HG03095 (cell line): ENCODE measurements around the gene BPIFB6.
"Not testable (repeated sequence)": the region's sequence is repeated elsewhere in the genome, so short reads cannot be mapped to it uniquely, and the experiment has no call there.

Source experiments
- ATAC-seq: cut with Tn5 transposase; IDR thresholded peaks from one replicate; pipeline ENCODE4 v1.9.1; 2021; ENCODE audit warnings: moderate library complexity; ENCODE audit not compliant: unreplicated experiment

The BPIFB6 gene

GRCh38 chr20:33027769-33028751 lies 3.4 kb upstream of the BPIFB6 start:
- ATAC-seq: no peak

GRCh38 chr20:33028875-33029274 lies 2.6 kb upstream of the BPIFB6 start:
- ATAC-seq: no peak

- ATAC-seq: no peak
Observed at GRCh38 chr20:33030076-33030475, 1.4 kb upstream of the BPIFB6 start.

- ATAC-seq: no peak
Observed at GRCh38 chr20:33030569-33030968, 879 bp upstream of the BPIFB6 start.

GRCh38 chr20:33032555-33032954 lies 1.1 kb downstream of the BPIFB6 start:
- no peak for ATAC-seq

GRCh38 chr20:33033381-33033780 lies 1.9 kb downstream of the BPIFB6 start:
- ATAC-seq: no peak

- no peak for ATAC-seq
Observed at GRCh38 chr20:33034115-33034514, 2.7 kb downstream of the BPIFB6 start.

- no peak for ATAC-seq
Observed at GRCh38 chr20:33034901-33035492, 3.5 kb downstream of the BPIFB6 start.

GRCh38 chr20:33037456-33037855 lies 6.0 kb downstream of the BPIFB6 start:
- ATAC-seq: no peak

GRCh38 chr20:33038243-33038642 lies 6.8 kb downstream of the BPIFB6 start:
- no peak for ATAC-seq

GRCh38 chr20:33042430-33042829 lies 11.0 kb downstream of the BPIFB6 start:
- no peak for ATAC-seq

- no peak for ATAC-seq
Observed at GRCh38 chr20:33042983-33043730, 11.7 kb downstream of the BPIFB6 start.

GRCh38 chr20:33043731-33044181 lies 12.3 kb downstream of the BPIFB6 start:
- ATAC-seq: no peak

GRCh38 chr20:33045129-33045721 lies 13.8 kb downstream of the BPIFB6 start:
- ATAC-seq: not testable (repeated sequence)

- no peak for ATAC-seq
Observed at GRCh38 chr20:33046412-33046811, 15.0 kb downstream of the BPIFB6 start.

GRCh38 chr20:33051333-33051732 lies 19.9 kb downstream of the BPIFB6 start:
- ATAC-seq: no peak

- ATAC-seq: no peak
Observed at GRCh38 chr20:33053291-33054106, 22.1 kb downstream of the BPIFB6 start, which contains the start of gene BPIFB3. BPIFB3 (plus strand) TSS chr20:33053903; CDS start chr20:33055436, 1,533 bp downstream.

- no peak for ATAC-seq
Observed at GRCh38 chr20:33054381-33054780, 22.9 kb downstream of the BPIFB6 start.

- no peak for ATAC-seq
Observed at GRCh38 chr20:33054791-33055190, 23.3 kb downstream of the BPIFB6 start.

GRCh38 chr20:33059136-33059535 lies 27.7 kb downstream of the BPIFB6 start:
- ATAC-seq: no peak
